HT1080 (cell line): Measurements from ENCODE around the gene EPHB3. TPM values are rescaled to one million over a fixed set of nuclear protein-coding genes. Genes with fewer than 3 reads are reported as not detected.
A peak's percentile ranks its signal among the peaks of the same experiment; 100 is the strongest.

ENCODE experiments used
- DNase-seq: peaks from one replicate; pipeline ENCODE4 v3.0.0-alpha.2; 2015; ENCODE audit warnings: low read depth
- total RNA-seq: library from RNA; depleted of rRNA; stranded (reverse); fragments of >200 nt; shearing (Covaris generic); gene quantifications from 2 replicates; pipeline ENCODE4 v1.2.3, GENCODE V29; 2014

EPHB3 gene
- total RNA-seq, 1 experiment from 2014 or later: 1.00 TPM

DNA sequence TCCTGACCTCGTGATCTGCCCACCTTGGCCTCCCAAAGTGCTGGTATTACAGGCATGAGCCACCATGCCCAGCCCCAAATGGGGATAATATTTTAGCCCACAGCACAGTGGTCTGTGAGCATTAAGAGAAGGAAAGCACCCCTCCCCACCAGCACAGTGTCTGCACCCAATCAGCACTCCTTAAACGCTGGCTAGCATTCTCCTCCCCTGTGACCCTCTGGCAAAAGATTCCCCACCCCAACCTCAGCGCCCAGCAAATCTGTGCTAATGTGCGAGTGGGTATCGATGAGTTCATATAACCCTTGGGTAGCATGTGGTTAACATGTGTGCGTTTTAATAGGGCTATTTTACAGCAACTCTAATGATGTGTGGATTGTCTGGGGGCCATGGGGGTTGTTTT, 18.3 kb upstream of the EPHB3 start:
- no peak for DNase-seq

DNA sequence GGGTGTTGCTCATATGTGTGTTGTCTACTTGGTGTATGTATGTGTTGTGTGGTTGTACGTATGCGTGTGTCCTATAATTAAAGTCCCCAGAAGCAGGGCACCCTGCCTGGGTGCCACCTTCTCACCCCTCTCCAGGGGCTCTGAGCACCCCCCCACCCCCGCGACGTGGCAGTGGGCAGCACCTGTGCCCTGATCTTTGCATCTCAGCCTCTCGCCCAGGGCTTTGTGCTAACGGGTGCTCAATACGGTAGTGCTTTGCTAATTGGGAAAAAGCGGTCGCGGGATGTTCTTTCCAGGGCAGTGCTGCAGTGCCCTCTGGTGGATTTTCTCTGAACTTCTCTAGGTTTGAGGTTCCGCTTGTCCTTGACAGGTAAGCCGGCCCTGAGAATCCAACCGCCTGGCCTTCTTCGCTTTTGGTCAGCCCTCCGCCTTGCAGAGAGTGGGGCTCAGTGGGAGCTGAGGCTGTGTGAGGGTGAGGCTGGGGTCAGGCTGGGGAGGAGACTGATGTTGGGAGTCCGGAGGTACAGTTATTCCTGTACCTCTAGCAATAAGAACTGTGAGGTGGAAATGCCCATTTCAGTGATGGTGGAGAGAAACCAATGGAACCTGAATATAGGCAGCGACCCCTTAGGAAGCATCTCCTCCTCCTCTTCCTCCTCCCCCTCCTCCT, 17.6 kb upstream of the EPHB3 start:
- DNase-seq: peak; percentile 85

DNA sequence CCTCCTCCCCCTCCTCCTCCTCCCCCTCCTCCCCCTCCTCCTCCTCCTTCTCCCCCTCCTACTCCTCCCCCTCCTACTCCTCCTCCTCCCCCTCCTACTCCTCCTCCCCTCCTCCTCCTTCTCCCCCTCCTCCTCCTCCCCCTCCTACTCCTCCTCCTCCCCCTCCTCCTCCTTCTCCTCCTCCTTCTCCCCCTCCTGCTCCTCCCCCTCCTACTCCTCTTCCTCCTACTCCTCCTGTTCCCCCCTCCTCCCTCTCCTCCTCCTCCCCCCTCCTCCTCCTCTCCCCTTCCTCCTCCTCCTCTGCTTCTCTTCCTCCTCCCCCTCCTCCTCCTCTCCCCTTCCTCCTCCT, 17.1 kb upstream of the EPHB3 start:
- DNase-seq: no peak

- no peak for DNase-seq
Observed at GRCh38 chr3:184545769-184546168, 15.8 kb upstream of the EPHB3 start.

DNA sequence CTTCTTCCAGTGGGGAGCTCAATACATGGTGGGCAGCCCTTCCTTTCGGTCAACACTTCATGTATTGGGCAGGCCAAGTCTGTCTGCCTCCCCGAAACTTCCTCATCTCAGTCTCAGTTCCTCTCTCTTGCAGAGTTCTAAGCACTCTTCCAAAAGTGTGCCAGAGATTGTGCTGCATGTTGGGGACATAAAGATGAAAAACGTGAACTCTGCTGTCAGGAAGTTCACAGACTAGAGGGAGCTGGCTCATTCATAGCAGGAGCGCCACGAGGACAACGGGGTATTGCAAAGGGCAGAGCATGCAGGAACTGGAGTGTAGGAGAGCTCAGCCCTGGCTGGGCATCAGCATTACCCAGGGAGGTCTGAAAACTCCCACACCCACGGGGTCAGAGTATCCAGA, 15.3 kb upstream of the EPHB3 start:
- DNase-seq: no peak

DNA sequence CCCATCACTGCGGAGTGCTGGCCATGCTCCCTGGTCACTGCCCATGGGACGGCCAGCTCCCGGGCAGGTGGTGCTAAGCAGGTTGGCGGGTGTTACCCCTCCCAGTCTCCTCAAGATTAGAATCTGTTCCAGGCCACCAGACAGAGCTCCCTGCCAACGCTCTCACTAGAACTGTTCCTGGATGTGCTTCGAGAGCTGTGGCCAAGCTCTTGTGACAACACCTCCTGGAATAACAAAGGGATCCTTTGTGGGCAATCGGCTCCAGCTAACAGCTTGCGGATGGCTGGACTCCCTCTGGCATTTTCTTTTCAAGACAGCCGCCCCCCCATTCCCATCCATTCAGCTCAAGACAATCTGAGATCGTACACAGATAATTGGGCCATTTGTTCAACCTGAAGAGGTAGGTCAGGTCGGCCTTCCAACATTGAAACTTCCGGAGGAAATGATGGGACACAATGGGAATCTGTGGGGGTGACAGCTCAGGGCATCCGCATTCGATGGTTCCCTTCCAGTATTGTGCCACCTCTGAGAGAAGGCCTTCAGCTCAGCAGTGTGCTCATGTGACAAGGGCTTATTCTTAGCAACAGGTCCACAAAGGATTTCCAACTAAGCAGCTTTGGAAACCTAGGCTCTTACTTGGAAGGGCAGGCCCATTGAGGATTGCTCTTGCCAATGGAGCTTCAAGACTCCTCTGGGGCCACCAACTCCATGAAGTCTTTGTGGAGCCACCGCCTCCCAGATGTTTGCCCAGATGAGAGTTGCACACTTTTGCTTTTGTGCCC, 11.6 kb upstream of the EPHB3 start:
- no peak for DNase-seq

GRCh38 chr3:184551103-184551502, 10.5 kb upstream of the EPHB3 start:
- no peak for DNase-seq

DNA sequence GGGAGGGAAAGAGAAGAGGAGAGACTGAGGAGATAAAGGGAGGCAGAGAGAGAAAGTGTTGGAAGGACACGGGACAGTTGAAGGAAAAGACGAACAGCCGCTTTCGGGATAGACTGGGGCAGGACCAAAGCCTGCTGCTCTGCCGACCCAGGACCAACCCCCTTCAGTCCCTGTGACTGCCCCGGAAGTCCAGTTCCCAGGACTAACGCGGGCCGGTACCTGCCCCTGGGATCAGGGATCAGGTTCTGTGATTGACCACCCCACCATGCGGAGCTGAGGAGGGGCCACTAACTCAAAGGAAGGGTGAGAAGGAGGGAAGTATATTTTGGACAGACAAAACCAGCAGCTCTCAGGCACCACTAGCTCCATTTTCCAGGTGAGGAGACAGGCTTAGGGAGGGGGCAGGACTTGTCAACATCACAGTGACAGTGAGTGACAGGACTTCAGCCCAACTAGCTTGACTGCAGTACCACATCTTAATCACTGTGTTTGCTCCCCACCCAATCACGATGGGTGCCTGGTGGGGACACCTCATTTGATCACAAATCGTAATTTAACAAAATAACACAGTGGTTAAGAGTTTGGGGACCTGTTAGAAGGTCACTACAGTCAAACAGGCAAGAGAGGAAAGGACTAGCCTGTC, 9.8 kb upstream of the EPHB3 start:
- no peak for DNase-seq

DNA sequence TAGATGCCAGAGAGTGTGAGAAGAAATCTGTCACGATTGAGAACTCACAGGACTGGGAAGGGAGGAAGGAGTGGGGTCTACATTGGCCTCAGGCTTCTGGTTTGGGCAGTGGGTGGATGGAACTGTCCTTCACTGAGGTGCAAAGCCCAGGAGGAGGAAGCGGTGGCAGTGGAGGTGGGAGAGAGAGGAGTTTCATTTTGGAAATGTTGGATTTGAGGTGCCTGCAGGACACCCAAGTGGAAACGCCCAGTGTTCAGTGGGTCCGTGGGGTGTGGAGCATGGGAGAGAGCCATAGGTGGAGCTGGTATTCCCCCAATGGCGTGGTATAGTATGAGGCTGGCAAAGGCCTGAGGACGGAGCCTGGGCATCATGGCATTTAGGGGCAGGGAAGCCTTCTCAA, 9.3 kb upstream of the EPHB3 start:
- DNase-seq: no peak

- DNase-seq: no peak
Observed at GRCh38 chr3:184552863-184553262, 8.7 kb upstream of the EPHB3 start.

DNA sequence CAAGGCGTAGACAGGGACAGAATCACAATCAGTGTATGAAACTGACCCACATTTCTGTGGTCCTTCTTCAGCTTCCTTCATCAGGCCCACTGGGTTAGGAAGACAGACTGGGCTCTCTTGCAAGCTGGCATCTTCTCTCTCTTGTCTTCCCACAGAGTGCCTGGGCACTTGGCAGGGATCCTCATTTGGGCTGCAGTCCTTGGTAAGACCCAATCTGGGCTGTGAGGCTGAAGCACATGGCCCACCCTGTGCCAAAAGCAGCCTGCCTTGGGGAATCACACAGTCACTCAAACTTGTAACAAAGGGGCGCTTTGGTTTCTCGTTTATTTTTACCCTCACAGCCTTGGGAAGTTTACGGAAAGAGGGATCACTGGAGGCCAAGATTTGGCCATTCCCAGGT, 8.2 kb upstream of the EPHB3 start:
- DNase-seq: no peak

- DNase-seq: no peak
Observed at GRCh38 chr3:184554461-184554860, 7.1 kb upstream of the EPHB3 start.

GRCh38 chr3:184556582-184557347, 4.8 kb upstream of the EPHB3 start:
- DNase-seq: no peak

DNA sequence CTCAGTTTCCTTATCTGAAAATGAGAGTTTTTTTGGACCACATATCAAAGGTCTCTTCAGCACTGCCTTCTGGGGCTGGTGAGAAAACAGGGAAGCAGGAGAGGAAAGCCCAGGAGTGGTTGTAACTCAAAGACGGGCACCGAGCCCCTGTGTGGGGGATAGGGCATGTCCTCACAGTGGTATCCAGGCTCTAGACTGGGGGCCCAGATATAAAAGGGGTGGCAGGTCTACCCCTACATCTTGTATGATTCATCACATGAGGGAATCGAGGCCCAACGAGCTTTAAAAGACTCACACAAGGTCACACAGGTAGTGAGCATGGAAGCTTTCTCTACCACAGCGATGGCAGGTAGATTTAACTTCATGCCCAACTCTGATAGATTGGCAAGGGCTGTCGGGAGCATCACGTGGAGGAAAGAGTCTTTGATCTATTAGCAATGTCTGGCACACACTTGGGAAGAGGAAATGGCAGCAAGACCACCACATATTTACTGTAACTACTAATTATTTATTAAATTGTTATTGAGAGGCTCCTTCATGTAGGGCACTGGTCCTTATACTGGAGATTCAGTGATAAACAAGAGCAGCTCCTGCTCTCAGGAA, 4.1 kb upstream of the EPHB3 start:
- no peak for DNase-seq

- no peak for DNase-seq
Observed at GRCh38 chr3:184558726-184559125, 2.9 kb upstream of the EPHB3 start.

- no peak for DNase-seq
Observed at GRCh38 chr3:184559336-184559735, 2.2 kb upstream of the EPHB3 start.

- no peak for DNase-seq
Observed at GRCh38 chr3:184560531-184560930, 1.1 kb upstream of the EPHB3 start.

DNA sequence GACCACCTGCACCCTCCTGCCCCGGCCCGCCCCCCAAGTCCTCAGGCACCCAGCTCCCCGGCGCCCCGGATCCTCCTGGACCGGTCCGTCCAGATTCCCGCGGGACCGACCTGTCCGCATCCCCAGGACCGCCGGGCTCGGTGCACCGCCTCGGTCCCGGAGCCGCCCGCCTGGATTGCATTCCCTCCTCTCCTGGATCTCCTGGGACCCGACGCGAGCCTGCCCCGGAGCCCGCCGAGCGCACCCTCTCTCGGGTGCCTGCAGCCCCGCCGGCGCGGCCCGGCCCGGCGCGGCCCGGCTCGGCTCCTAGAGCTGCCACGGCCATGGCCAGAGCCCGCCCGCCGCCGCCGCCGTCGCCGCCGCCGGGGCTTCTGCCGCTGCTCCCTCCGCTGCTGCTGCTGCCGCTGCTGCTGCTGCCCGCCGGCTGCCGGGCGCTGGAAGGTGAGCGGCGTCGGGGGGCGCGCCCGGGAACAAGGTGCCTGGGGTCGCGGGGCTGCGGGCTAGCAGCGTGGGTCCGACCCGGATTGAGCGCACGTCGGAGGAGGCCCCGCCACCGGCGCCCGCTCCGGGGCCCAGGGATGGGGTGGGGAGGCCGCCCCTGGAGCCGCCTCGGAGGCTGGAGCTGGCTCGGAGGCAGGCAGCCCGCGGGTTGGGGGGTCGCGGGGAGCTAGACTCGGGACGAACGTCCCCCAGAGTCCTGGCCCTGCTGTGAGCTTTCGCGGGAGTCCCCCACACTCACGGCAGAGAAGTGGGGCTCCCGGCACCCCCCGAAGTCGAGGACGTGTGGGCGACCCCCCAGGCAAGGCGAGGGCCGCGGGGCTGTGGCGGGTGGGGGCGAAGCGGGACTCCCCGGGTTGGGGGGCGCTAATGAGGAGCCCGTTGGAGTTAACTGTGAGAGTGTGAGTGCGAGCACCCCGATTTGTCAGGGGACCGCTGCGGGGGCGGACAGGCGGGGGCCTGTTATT, 610 bp downstream of the EPHB3 start:
- no peak for DNase-seq

DNA sequence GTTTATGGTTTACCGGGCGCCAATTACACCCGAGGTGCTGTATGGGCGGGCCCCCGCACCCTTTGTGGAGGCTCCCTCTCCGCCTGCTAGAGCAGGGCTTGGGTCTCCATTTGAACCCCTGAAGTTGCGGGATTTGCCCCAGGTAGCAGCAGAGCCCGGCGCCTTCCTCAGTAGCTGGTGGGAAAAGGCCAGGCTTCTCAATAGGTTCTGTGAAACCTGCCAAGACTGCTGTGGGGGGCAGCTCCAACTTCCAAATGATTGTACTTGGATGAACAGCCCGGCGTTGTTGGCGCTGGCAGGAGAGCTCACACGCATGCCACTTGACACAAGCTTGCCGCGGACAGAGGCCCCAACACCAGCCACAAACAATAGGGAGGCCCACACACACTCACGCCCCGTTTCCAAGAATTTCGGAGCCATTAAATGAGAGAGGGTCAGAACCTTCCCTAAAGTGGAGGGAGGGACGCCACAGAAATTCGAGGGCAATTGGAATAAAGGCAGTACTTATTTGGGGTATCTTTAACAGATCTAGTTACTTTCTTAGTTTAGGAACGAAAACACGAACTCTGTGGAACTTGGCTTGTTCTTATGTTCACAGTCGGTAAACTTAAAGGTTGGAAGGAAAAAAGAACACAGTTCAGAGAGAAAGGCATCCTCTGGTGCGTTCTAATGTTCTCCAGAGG, 1.4 kb downstream of the EPHB3 start:
- no peak for DNase-seq

GRCh38 chr3:184563561-184563925, 2.0 kb downstream of the EPHB3 start:
- no peak for DNase-seq
